A673 (cell line): ENCODE data around the gene ZNF205. TPM values are rescaled to one million over a fixed set of nuclear protein-coding genes. Genes with fewer than 3 reads are reported as not detected.

Source experiments
- Bru-seq: library from RNA; stranded (reverse); fragments of 400-500 nt; gene quantifications from one replicate; lab custom pipeline; 2021; lab: Mats Ljungman, UMichigan
- BruChase-seq, 2 experiments: library from RNA; stranded (reverse); fragments of 400-500 nt; gene quantifications; one replicate each; lab custom pipeline; 2021; lab: Mats Ljungman, UMichigan
- BruUV-seq: library from RNA; stranded (reverse); fragments of 400-500 nt; replicated peaks from 2 replicates; lab custom pipeline; 2021; lab: Mats Ljungman, UMichigan
- CTCF ChIA-PET: fragments of 300-600 bp; sonication (Branson Sonifier 250); formaldehyde crosslinking; loops from one replicate; lab custom pipeline; 2022; ENCODE audit warnings: antibody characterized with exemption; lab: Charles Lee
- POLR2A ChIA-PET: fragments of 300-600 bp; sonication (Branson Sonifier 250); formaldehyde crosslinking; loops from one replicate; lab custom pipeline; 2022; ENCODE audit warnings: antibody characterized with exemption; ENCODE audit not compliant: low non-redundant PET; lab: Charles Lee
- DNase-seq: peaks from one replicate; pipeline ENCODE4 v3.0.0-alpha.2; 2015; ENCODE audit warnings: low spot score
- H3K27ac ChIP-seq: fragments of 200-600 bp; sonication (generic); 2 replicates; pipeline ENCODE4 v1.5.1; 2016; ENCODE audit warnings: mixed run types, low read depth, mild to moderate bottlenecking, mixed read lengths, antibody characterized with exemption, low read length; ENCODE audit not compliant: poor library complexity, severe bottlenecking
- H3K27me3 ChIP-seq: fragments of 200-600 bp; sonication (generic); replicated peaks from 2 replicates; pipeline ENCODE4 v1.6.1; 2017; ENCODE audit warnings: mixed run types, low read depth, mild to moderate bottlenecking, mixed read lengths, antibody characterized with exemption, low read length; ENCODE audit not compliant: insufficient read depth, poor library complexity
- H3K36me3 ChIP-seq: fragments of 200-600 bp; sonication (generic); 2 replicates; pipeline ENCODE4 v1.6.1; 2016; ENCODE audit warnings: mixed run types, mild to moderate bottlenecking, mixed read lengths, antibody characterized with exemption, low read length; ENCODE audit not compliant: insufficient read depth, poor library complexity, severe bottlenecking
- H3K4me1 ChIP-seq: fragments of 200-600 bp; sonication (generic); 2 replicates; pipeline ENCODE4 v1.6.1; 2017; ENCODE audit warnings: mixed run types, mild to moderate bottlenecking, mixed read lengths, antibody characterized with exemption, low read length; ENCODE audit not compliant: insufficient read depth, poor library complexity, severe bottlenecking
- H3K4me3 ChIP-seq: fragments of 200-600 bp; sonication (generic); 2 replicates; pipeline ENCODE4 v1.5.1; 2016; ENCODE audit warnings: low read depth, mixed run types, mild to moderate bottlenecking, mixed read lengths, low read length; ENCODE audit not compliant: poor library complexity, severe bottlenecking
- H3K9me3 ChIP-seq: fragments of 200-600 bp; sonication (generic); 2 replicates; pipeline ENCODE4 v1.6.1; 2016; ENCODE audit warnings: mixed run types, low read depth, mild to moderate bottlenecking, mixed read lengths, antibody characterized with exemption, low read length; ENCODE audit not compliant: poor library complexity, severe bottlenecking
- CTCF ChIP-seq: fragments of 300-800, 200-600 bp; sonication (generic); conservative IDR thresholded peaks from 2 replicates; pipeline ENCODE4 v1.5.1; 2017; ENCODE audit warnings: low read depth, mild to moderate bottlenecking, antibody characterized with exemption, low read length, moderate library complexity, mixed read lengths
- EZH2 ChIP-seq: fragments of 200-600 bp; sonication (generic); IDR thresholded peaks from 2 replicates; pipeline ENCODE4 v1.6.1; 2017; ENCODE audit warnings: borderline replicate concordance, low read depth, mild to moderate bottlenecking, mixed read lengths, antibody characterized with exemption, low read length; ENCODE audit not compliant: poor library complexity, severe bottlenecking
- intact Hi-C: fragments of 100-400 bp; cut with micrococcal nuclease; formaldehyde crosslinking; loops from one replicate; pipeline ENCODE4 v1.10.0; 2022; ENCODE audit not compliant: unreplicated experiment
- long read RNA-seq: library from polyadenylated mRNA; stranded (forward); transcript quantifications from one replicate; pipeline ENCODE4 v2.0.0, GENCODE V29; 2022
- total RNA-seq: library from RNA; stranded (reverse); gene quantifications from 2 replicates; pipeline ENCODE4 v1.2.3, GENCODE V29; 2021

The ZNF205 gene
- 16.8 and 19.0 TPM in 2 replicates for total RNA-seq
- Bru-seq, nascent RNA = percentile 51 among the genes with signal in this experiment
- percentile 55 among the genes with signal in this experiment for BruChase-seq, experiment 1, labeled RNA remaining after a 2-hour chase
- percentile 63 among the genes with signal in this experiment for BruChase-seq, experiment 2, labeled RNA remaining after a 6-hour chase
- long read RNA-seq, partial matches to known transcripts = 3 of 9 reads
- long read RNA-seq, other reads (novel, unspliced or antisense) = 1 of 9 reads

- peaks cover 20% of the 10 kb centered on the region for H3K4me1 ChIP-seq
- peak within 1 kb of the TSS; percentile 99 for H3K4me3 ChIP-seq
- no peak for TF ChIP-seq EZH2
- no peak for TF ChIP-seq CTCF
- peaks cover 5% of the 10 kb centered on the region for H3K36me3 ChIP-seq
- H3K9me3 ChIP-seq = no peaks in the 10 kb centered on the region
- DNase-seq = peak; percentile 89
- no peaks in the 10 kb centered on the region for H3K27me3 ChIP-seq
- intact Hi-C loops = no loop called here
- no TSS peak for BruUV-seq
- peak within 1 kb of the TSS; percentile 70 for H3K27ac ChIP-seq
- POLR2A ChIA-PET = no interaction called here
- CTCF ChIA-PET = interaction anchor here (3.2 kb wide), 1 partner anchor 17 kb away, joined by 10 read pairs; no protein-coding TSS in a partner anchor
These were observed at the start of gene ZNF205 for GRCh38 chr16:3112058-3112880. ZNF205 (plus strand) TSS chr16:3112586; CDS start chr16:3113431, 845 bp downstream.

- POLR2A ChIA-PET = interaction anchor here (0.6 kb wide), 1 partner anchor 67 kb away, joined by 4 read pairs; no protein-coding TSS in a partner anchor
- intact Hi-C loops = loop anchor here (5.0 kb wide), 1 partner anchor 63 kb away; no protein-coding TSS in a partner anchor
These were observed 48.6 kb upstream of the ZNF205 start for GRCh38 chr16:3063625-3064386.

More at GRCh38 chr16:3063625-3064386, 48.6 kb upstream of the ZNF205 start:
- no peak for DNase-seq
- Histone ChIP-seq H3K27me3 (no peaks in the 10 kb centered on the region), H3K4me1 (no peaks in the 10 kb centered on the region), H3K4me3 (no peak overlapping the region), H3K36me3 (no peaks in the 10 kb centered on the region), H3K9me3 (no peaks in the 10 kb centered on the region), H3K27ac (no peak overlapping the region)
- CTCF ChIA-PET = no interaction called here
- TF ChIP-seq EZH2 (no peak), CTCF (no peak)
- BruUV-seq = no TSS peak
